ENCODE results near the gene TIGD1.
"Not testable (repeated sequence)": the region's sequence is repeated elsewhere in the genome, so short reads cannot be mapped to it uniquely, and the experiment has no call there.

Gene TIGD1

GRCh38 chr2:232550354-232551249, at the start of gene TIGD1, which contains the start of gene EIF4E2:
Gene TIGD1 (minus strand): TSS chr2:232550557. CDS start chr2:232549882, 675 bp downstream.
Gene EIF4E2 (plus strand): TSS chr2:232550689. CDS start chr2:232550725, 36 bp downstream.
- DNase-seq: peak; percentile 96

DNA sequence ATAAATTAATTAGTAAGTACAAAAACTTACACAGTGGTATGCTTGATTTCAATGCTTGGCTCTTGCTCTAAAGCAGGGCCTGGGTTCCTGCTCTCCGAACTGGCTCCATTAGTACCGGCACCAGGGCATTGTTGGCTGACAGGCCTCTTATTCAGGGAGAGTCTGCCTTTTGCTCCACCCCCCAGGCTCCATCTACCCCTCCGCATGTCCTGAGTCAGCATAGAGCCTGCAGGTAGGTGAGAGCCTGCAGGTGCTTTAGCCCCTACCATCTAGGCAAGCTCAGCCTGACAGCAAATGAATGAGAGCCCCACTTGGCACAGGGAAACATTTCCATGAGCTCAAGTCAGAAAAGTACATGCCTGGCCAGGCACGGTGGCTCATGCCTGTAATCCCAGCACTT, 47.9 kb upstream of the TIGD1 start:
- no peak for DNase-seq

DNA sequence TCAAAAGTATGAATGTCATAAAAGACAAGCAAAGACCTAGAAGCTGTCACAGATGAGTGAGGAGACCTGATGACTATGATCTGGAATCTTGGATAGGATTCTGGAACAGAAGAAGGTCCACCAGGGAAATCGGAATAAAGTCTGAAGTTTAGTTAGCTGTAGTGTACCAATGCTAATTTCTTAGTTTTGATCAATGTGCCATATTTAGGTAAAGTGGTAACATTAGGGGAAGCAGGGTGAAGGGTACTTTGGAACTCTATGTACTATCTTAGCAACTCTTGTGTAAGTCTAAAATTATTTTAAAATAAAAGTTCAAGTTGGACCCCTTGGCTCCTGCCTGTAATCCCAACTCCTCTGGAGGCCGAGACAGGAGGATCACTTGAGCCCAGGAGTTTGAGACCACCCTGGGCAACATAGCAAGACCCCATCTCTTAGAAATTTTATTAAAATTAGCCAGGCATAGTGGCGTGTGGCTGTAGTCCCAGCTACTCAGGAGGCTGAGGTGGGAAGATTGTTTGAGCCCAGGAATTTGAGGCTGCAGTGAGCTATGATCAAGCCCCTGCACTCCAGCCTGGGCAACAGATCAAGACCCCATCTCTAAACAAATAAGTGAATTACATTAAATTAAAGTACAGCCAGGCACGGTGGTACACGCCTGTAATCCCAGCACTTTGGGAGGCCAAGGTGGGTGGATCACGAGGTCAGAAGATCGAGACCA, 47.2 kb upstream of the TIGD1 start:
- DNase-seq: no peak

GRCh38 chr2:232593982-232594381, 43.6 kb upstream of the TIGD1 start:
- DNase-seq: no peak

DNA sequence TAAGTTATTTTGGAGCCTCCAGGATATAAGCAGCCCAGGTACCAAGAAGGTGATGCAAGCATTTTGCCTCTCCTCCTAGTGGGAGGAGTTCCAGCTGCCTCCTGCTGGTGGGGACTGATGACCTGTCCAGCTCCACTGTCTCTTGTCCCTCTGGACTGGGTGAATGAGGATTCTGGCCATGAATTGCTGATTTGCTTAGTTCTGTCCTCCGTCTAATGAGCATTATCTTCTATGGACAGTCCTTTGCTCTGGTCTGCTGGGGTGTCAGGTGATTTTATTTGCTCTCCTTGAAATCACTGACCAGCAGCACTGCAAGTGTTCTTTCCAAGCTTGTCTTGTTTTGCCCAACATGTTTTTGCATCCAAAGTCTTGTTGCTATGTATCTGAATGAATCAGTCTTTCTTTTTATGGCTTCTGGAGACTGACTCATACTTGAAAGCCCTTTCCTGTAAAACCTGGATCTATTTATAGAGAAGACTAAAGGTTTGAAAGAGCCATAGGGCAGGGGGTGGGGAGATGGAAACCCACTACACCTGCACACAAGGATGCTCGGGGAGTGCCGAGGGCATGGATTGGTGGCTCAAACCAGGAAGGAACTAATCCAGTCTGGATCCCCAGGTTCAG, 42.5 kb upstream of the TIGD1 start:
- DNase-seq: no peak

GRCh38 chr2:232588680-232589585, 38.6 kb upstream of the TIGD1 start:
- no peak for DNase-seq

GRCh38 chr2:232588031-232588430, 37.7 kb upstream of the TIGD1 start:
- DNase-seq: no peak

DNA sequence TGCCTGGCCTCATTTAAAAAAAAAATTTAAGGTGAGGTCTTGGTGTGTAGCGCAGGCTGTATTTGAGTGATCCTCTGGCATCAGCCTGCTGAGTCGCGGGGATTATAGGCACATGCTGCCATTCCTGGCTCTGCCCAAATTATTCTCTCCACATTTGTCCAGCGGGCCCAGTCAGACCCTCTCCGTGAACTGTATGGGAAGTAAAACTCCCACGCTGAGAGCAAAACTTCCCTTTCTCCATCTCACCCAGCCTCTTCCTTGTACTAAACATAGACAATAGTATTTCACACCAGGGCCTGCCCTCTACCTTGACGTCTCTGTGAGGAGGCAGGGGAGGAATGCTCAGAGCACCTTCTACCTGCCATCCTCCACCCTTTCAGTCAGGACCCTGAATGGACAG, 37.2 kb upstream of the TIGD1 start:
- DNase-seq: peak; percentile 57

DNA sequence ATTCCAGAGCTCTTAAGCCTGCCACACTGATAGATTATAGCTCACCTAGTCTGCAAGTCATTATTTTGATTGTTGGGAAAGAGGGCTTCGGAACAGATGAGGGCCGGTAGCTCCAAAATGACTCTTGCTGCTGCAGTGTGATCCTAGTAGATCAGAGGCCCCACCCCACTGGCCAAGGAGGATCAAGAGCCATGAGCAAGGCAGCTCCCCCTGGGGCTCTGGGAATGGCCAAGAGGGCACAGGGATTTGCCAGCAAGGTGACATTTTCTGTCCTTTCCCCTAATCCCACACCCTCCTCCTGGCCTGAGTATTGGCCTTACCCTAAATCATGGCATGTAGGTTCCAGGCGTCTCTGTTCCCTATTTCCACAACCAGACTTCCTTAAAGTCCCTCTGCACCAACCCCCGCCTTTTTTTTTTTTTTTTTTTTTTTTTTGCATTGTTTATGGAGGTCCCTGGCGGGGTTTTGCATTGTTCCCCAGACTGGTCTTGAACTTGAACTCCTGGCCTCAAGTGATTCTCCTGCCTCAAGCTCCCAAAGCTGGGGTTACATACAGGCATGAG, 36.7 kb upstream of the TIGD1 start:
- DNase-seq: peak; percentile 19

DNA sequence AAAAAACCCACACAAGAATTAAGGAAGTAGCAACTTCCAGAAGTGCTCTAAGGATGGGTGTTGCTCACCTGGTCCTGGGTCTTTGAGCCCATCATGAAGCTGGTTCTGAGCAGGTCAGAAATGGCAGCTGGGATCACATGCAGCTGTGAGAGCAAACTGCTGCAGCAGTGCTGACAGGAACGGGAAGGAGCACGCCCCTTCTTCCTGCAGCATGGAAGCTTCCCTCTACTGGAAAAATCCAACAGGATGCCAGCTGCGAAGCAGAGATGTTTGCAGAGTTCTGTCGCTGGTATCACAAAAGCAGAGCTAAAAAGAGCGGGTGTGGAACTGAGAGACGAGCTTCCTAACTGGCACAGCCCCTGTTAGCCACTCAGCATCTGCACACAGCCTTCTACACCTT, 33.9 kb upstream of the TIGD1 start:
- no peak for DNase-seq

- DNase-seq: no peak
Measured at GRCh38 chr2:232581725-232582124, 31.4 kb upstream of the TIGD1 start.

DNA sequence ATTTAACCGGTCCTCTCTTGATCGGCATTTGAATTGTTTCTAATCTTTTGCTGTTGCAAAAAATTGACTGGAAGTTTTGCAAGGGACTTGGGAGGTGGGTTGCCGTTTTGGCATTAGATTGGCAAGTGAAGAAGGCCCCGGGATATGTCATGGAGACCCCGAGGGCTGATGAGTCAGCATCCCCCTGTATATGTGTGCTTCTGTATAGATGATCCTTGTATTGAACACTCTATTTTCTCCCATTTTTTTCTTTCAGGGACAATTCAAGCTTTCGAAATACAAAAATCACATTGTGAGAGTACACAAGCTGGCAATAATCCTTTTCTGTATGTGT, 30.3 kb upstream of the TIGD1 start:
- no peak for DNase-seq

- no peak for DNase-seq
Measured at GRCh38 chr2:232578626-232579025, 28.3 kb upstream of the TIGD1 start.

DNA sequence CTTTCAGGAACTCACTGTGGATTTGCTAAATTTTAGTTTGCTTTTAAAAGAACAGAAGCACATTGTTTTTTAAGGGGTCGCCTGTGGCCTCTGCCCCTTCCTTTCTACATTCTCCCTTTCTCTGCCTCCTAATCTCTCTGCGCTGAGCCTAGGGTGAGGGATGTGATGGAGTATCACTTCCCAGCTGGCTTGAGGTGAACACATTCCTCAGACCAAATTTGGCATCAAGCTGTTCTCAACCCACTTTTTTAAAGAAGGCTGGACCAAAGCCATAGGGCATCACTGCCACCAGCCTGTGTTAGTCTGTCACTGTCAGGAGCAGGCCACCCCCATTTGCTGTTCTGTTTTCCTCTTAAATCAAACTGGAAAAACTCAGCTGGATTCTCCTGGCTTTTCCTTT, 27.5 kb upstream of the TIGD1 start:
- DNase-seq: no peak

DNA sequence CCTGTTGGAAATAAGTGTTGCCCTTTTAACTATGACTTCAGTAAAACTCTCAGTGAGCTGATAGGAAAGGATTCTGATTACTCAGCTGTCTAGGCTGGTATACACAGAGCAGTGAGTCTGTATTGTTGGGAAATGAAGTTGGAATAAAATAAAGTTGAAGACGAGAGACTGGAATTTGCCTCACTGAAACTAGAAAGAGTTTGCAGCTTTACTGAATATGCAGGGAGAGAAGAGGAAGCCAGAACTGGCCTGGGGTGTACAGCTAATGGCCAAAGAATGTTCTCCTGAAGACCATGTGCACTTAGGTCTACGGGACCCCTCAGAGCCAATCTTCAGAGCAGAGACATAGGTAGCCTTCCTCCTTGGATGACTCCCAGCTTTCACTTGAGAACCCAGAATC, 26.6 kb upstream of the TIGD1 start:
- no peak for DNase-seq

- no peak for DNase-seq
Measured at GRCh38 chr2:232575404-232575746, 25.0 kb upstream of the TIGD1 start.

DNA sequence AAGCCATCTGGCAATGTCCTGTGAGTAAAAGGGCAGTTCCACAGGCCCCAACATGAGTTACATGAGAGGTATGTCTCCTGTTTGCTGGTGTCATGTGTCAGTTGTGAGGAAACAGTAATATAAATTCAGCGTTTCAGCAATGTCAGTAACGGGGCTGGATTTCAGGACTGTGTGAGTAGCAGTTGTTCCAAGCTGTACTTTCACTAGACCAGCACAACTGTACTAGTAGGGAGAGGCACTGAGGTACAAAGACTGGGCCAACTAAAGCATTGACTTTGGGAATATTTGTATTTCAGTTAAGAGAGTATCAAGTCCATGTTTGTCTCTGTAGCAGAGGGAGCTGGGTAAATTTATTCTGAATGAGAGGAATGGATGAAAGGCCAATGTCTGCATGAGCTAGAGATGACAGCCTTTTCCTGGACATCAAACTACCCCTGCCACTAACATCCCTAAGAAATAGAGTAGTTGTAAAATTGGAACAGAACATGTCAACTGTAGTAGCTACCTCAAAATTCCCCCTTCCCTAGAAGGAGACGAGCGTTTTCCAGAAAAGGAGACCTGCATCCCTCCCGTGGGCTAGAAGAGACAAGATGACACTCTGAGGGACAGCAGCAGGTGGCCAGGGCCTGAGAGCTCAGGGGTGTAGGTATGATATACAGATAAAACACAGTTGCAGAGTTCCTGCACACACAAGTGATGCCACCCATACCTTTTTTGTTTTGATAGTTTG, 24.5 kb upstream of the TIGD1 start:
- DNase-seq: no peak

DNA sequence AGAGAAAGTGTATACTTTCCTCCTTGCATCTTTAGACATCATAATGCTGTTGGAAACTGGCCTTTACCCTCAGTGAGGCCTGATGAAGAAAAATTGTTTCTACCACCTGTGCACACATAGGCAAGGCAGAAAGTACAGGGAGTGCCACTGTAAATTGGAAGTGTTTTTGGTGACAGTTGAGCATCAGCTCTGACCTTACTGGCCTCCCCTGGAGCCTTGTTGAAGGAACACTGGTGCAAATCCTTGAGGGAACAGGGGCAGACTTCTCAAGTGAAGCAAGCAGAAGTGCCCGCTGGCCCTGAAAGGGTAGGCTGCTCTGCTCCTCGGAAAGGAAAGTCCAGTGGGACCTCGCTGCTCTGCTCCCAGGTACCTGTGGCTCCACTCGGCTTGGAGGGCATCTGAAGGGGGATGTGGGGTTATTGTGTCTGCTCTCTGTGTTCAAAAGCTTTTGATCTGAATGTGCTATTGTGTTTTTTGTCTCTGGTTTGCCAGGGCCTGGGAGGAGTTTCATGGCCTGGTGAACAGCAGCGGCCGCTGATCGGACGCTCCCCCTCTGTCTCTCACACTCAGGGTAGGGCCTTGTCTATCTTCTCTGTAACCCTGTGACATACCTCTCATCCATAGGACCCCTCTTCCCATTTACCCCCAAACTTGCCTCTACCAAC, 23.5 kb upstream of the TIGD1 start:
- DNase-seq: no peak

DNA sequence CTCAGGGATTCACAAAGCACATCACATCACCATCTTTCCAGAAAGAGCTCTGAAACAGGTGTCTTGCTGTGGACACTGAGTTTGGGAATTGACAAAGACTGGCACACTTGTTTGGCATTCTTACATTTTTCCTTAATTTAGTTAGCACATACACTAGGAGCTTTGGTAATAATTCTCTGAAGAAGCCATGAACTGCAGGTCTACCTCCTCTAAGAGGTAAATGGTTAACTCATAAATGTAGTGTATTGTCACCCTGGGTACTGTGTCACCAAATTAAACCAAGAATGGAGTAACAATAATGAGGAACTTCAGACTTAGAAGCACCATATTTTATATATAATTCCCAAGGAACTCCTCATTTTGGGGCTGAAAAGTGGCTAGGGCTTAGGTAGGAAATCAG, 22.7 kb upstream of the TIGD1 start:
- no peak for DNase-seq

GRCh38 chr2:232571026-232571474, 20.7 kb upstream of the TIGD1 start:
- DNase-seq: no peak

- not testable (repeated sequence) for DNase-seq
Measured at GRCh38 chr2:232570481-232570880, 20.1 kb upstream of the TIGD1 start.

Data from suppressor macrophage treated with lipopolysaccharide for 4 hours (primary cell).